ENCODE data around the gene CD52.

DNA sequence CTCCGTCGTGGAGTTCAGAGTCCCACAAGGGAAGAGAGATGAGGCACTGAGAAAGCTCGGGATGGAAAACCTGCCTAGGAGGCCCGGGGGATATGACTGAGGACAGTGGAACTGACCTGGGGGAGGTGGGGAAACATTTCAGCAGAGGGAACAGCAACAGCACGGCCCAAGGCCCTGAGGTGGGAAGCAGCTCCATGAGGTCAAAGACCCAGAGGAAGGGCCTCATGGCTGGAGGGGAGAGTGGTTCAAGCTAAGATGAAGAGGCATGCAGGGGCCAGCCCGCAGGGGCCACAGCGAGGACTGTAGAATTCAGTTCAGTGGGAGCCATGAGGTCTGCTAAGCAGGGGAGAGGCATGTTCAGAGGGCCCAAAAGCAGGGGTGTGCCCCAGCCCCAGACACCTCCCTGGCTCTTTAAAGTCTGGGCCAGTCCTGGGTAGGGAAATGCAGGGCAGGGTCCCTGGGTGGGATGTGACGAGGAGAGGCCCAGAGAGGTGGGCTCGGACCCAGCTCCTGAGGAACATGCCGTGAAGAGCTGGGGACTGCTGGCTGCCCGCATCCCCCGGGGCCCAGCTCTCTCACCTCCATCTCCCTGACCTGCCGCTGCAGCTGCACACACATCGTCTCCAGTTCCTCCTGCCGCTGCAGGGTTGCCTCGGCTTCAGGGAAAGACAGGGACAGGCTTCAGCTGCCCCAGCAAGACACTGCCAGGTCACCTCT, 21.3 kb upstream of the CD52 start:
- TF ChIP-seq, protein P1, sequence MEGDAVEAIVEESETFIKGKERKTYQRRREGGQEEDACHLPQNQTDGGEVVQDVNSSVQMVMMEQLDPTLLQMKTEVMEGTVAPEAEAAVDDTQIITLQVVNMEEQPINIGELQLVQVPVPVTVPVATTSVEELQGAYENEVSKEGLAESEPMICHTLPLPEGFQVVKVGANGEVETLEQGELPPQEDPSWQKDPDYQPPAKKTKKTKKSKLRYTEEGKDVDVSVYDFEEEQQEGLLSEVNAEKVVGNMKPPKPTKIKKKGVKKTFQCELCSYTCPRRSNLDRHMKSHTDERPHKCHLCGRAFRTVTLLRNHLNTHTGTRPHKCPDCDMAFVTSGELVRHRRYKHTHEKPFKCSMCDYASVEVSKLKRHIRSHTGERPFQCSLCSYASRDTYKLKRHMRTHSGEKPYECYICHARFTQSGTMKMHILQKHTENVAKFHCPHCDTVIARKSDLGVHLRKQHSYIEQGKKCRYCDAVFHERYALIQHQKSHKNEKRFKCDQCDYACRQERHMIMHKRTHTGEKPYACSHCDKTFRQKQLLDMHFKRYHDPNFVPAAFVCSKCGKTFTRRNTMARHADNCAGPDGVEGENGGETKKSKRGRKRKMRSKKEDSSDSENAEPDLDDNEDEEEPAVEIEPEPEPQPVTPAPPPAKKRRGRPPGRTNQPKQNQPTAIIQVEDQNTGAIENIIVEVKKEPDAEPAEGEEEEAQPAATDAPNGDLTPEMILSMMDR (conservative IDR thresholded peaks at IDR 0.05; ENCODE audit: low read depth, low read length): no peak
- no peak for TF ChIP-seq RFX5 (IDR thresholded peaks at IDR 0.05; ENCODE audit: low read depth, low read length)
- no peak for TF ChIP-seq POLR2A (IDR thresholded peaks at IDR 0.05; ENCODE audit: low read depth, low read length)
